ENCODE data around the gene ZNF398. TPM values are rescaled to one million over a fixed set of nuclear protein-coding genes. Genes with fewer than 3 reads are reported as not detected.

ZNF398 gene
- total and polyA plus RNA-seq, 2 of the 13 experiments (the other 11 are each of a cell fraction or from before 2014, with no cell fraction given) = 3.0 to 8.9 TPM

DNA sequence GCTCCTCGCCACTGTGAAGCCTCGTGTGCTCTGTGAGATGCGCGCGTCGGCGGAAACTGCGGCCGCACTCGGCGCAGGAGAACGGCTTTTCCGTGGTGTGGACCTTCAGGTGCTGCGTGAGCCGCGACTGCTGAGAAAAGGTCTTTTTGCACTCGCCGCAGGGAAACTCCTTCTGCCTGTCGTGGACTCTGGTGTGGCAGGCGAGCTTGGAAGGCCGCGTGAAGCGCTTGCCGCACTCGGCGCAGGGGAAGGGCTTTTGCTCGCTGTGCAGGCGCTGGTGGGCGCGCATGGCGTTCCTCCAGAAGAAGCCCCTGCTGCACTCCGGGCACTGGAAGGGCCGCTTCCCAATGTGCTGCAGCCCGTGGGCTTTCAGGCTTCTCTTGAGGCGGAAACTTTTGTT is 43.0 kb upstream of the ZNF398 start:
- no peak overlapping the region for H3K4me2 ChIP-seq (ENCODE audit: low read depth, low read length)
- WGBS (ENCODE audit: low lambda C conversion rate) = 93% methylated on average over 26 of the region's 35 CpGs
- POLR2A ChIA-PET = no interaction called here
- H3K4me1 ChIP-seq (ENCODE audit: insufficient read depth, low read length) = 0 out of 2 replicates have a peak, but pooled peaks cover 5% of the 10 kb centered on the region
- no peaks in the 10 kb centered on the region for H3K9me3 ChIP-seq (ENCODE audit: low read length)
- H3K79me2 ChIP-seq (ENCODE audit: insufficient read depth, low read length) = no peaks in the 10 kb centered on the region
- TF ChIP-seq ZC3H13 (CRISPR knock-in tag; IDR thresholded peaks at IDR 0.05) (no peak), TBX2 (CRISPR knock-in tag; IDR thresholded peaks at IDR 0.05; ENCODE audit: borderline replicate concordance) (no peak), FOXA1 (IDR thresholded peaks at IDR 0.05) (no peak), FOXA1 (CRISPR knock-in tag; IDR thresholded peaks at IDR 0.05) (no peak), ZNF891 (CRISPR knock-in tag; IDR thresholded peaks at IDR 0.05) (no peak), YY1 (IDR thresholded peaks at IDR 0.05; ENCODE audit: insufficient read depth, insufficient replicate concordance, low read depth, low read length) (no peak)
- TF ChIP-seq, protein P1, sequence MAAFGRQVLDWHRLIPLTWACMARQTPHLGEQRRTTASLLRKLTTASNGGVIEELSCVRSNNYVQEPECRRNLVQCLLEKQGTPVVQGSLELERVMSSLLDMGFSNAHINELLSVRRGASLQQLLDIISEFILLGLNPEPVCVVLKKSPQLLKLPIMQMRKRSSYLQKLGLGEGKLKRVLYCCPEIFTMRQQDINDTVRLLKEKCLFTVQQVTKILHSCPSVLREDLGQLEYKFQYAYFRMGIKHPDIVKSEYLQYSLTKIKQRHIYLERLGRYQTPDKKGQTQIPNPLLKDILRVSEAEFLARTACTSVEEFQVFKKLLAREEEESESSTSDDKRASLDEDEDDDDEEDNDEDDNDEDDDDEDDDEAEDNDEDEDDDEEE (CRISPR knock-in tag; IDR thresholded peaks at IDR 0.05) = no peak
- TF ChIP-seq, protein P2, sequence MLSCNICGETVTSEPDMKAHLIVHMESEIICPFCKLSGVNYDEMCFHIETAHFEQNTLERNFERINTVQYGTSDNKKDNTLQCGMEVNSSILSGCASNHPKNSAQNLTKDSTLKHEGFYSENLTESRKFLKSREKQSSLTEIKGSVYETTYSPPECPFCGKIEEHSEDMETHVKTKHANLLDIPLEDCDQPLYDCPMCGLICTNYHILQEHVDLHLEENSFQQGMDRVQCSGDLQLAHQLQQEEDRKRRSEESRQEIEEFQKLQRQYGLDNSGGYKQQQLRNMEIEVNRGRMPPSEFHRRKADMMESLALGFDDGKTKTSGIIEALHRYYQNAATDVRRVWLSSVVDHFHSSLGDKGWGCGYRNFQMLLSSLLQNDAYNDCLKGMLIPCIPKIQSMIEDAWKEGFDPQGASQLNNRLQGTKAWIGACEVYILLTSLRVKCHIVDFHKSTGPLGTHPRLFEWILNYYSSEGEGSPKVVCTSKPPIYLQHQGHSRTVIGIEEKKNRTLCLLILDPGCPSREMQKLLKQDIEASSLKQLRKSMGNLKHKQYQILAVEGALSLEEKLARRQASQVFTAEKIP (CRISPR knock-in tag; IDR thresholded peaks at IDR 0.05; ENCODE audit: borderline replicate concordance) = no peak
- H4K20me1 ChIP-seq (ENCODE audit: insufficient read depth, low read length) = no peaks in the 10 kb centered on the region
- DNase-seq (ENCODE audit: low spot score) (no peak), ATAC-seq (no peak), FAIRE-seq (no peak)
- H3K27me3 ChIP-seq (ENCODE audit: control insufficient read depth in 1 of 2, insufficient read depth in 2 of 2, low read length in 2 of 2) = no peaks in the 10 kb centered on the region
- no peaks in the 10 kb centered on the region for H3K36me3 ChIP-seq (replicated peaks in 1 of 2; ENCODE audit: control insufficient read depth in 1 of 2, insufficient read depth in 2 of 2, low read length in 2 of 2)
- no peak overlapping the region for H3K27ac ChIP-seq (ENCODE audit: extremely low read length, insufficient read depth, low read length)
- BruUV-seq (replicated peaks) = no TSS peak
- no peak overlapping the region for H3K9ac ChIP-seq (ENCODE audit: insufficient read depth, low read depth, low read length)
- in situ Hi-C loops (cut with HindIII; ENCODE audit: extremely low pct_ligation_motif_present, low pct_unique_long_range_greater_than_20kb) (no loop called here), intact Hi-C loops (cut with micrococcal nuclease; ENCODE audit: unreplicated experiment) (no loop called here)
- CTCF ChIA-PET (ENCODE audit: low intra/inter-chr PET ratio, low total read pairs) = no interaction called here
- no peak overlapping the region for H3K4me3 ChIP-seq (replicated peaks in 1 of 3; ENCODE audit: insufficient read depth in 1 of 3, low read depth in 2 of 3, low read length in 3 of 3)
- H2AFZ ChIP-seq (ENCODE audit: low read length) = no peak overlapping the region
